Activated T-cell treated with anti-CD3 and anti-CD28 coated beads, Interleukin-2, amount 50 U/mL, for 4 hours (primary cell): Measurements from ENCODE around the gene ENTPD3. TPM values are rescaled to one million over a fixed set of nuclear protein-coding genes. Genes with fewer than 3 reads are reported as not detected.

Experiments used
- ATAC-seq, 2 donors: fragments of 200-7000 bp; cut with Tn5 transposase; one replicate each; pipeline ENCODE4 v1.10.0; 2021
- DNase-seq: peaks from one replicate; pipeline ENCODE4 v3.0.0-alpha.2; 2020
- H3K27me3 Mint-ChIP-seq: one replicate; pipeline ENCODE4 v1.8.0; 2021; ENCODE audit warnings: low read depth, mixed read lengths
- H3K36me3 Mint-ChIP-seq: one replicate; pipeline ENCODE4 v1.8.0; 2022; ENCODE audit warnings: mixed read lengths; ENCODE audit not compliant: insufficient read depth
- H3K4me1 Mint-ChIP-seq: one replicate; pipeline ENCODE4 v1.8.0; 2021; ENCODE audit warnings: low read depth, mixed read lengths
- H3K4me3 Mint-ChIP-seq: one replicate; pipeline ENCODE4 v1.8.0; 2021; ENCODE audit warnings: mild to moderate bottlenecking, moderate library complexity, mixed read lengths
- H3K9me3 Mint-ChIP-seq: one replicate; pipeline ENCODE4 v1.8.0; 2021; ENCODE audit warnings: mixed read lengths
- total RNA-seq, 3 donors: library from RNA; stranded (reverse); gene quantifications; one replicate each; pipeline ENCODE4 v1.2.1, GENCODE V29; 2021

The ENTPD3 gene
- total RNA-seq = not detected

- DNase-seq (peak; percentile 19), ATAC-seq (peak; percentile 94 to 95)
- H3K9me3 Mint-ChIP-seq = no peaks in the 10 kb centered on the region
- peak within 1 kb of the TSS; percentile 72 for H3K4me3 Mint-ChIP-seq
- peaks cover 5% of the 10 kb centered on the region for H3K36me3 Mint-ChIP-seq
- H3K27me3 Mint-ChIP-seq = peaks cover 34% of the 10 kb centered on the region
- H3K4me1 Mint-ChIP-seq = peaks cover 5% of the 10 kb centered on the region
These were observed at the start of gene ENTPD3 for GRCh38 chr3:40387001-40387894. Gene ENTPD3, plus strand, starts transcription at chr3:40387184. Its CDS starts 874 bp downstream, at chr3:40388058.

- H3K9me3 Mint-ChIP-seq = no peaks in the 10 kb centered on the region
- H3K27me3 Mint-ChIP-seq = peaks cover 2% of the 10 kb centered on the region
- DNase-seq (no peak), ATAC-seq (no peak)
- no peak overlapping the region for H3K4me3 Mint-ChIP-seq
- H3K4me1 Mint-ChIP-seq = peaks cover 5% of the 10 kb centered on the region
- no peaks in the 10 kb centered on the region for H3K36me3 Mint-ChIP-seq
These were observed 47.1 kb upstream of the ENTPD3 start for GRCh38 chr3:40339871-40340270.

GRCh38 chr3:40340541-40341170, 46.3 kb upstream of the ENTPD3 start:
- no peak for ATAC-seq
- DNase-seq = no peak
- Mint-ChIP-seq H3K4me1 (peaks cover 5% of the 10 kb centered on the region), H3K9me3 (no peaks in the 10 kb centered on the region), H3K36me3 (no peaks in the 10 kb centered on the region), H3K4me3 (no peak overlapping the region), H3K27me3 (peaks cover 2% of the 10 kb centered on the region)

GRCh38 chr3:40341671-40342070, 45.3 kb upstream of the ENTPD3 start:
- H3K36me3 Mint-ChIP-seq = no peaks in the 10 kb centered on the region
- no peaks in the 10 kb centered on the region for H3K9me3 Mint-ChIP-seq
- no peak for DNase-seq
- peaks cover 2% of the 10 kb centered on the region for H3K27me3 Mint-ChIP-seq
- ATAC-seq = no peak
- H3K4me3 Mint-ChIP-seq = no peak overlapping the region
- H3K4me1 Mint-ChIP-seq = peaks cover 3% of the 10 kb centered on the region

GRCh38 chr3:40350529-40350928, 36.5 kb upstream of the ENTPD3 start:
- H3K36me3 Mint-ChIP-seq = no peaks in the 10 kb centered on the region
- ATAC-seq = no peak
- no peak overlapping the region for H3K4me3 Mint-ChIP-seq
- no peaks in the 10 kb centered on the region for H3K4me1 Mint-ChIP-seq
- peaks cover 21% of the 10 kb centered on the region for H3K27me3 Mint-ChIP-seq
- H3K9me3 Mint-ChIP-seq = peaks cover 5% of the 10 kb centered on the region
- DNase-seq = no peak

GRCh38 chr3:40355410-40355809, 31.6 kb upstream of the ENTPD3 start:
- DNase-seq (no peak), ATAC-seq (no peak)
- no peaks in the 10 kb centered on the region for H3K36me3 Mint-ChIP-seq
- no peaks in the 10 kb centered on the region for H3K4me1 Mint-ChIP-seq
- peaks cover 17% of the 10 kb centered on the region for H3K27me3 Mint-ChIP-seq
- peaks cover 5% of the 10 kb centered on the region for H3K9me3 Mint-ChIP-seq
- no peak overlapping the region for H3K4me3 Mint-ChIP-seq

- Mint-ChIP-seq H3K4me1 (no peaks in the 10 kb centered on the region), H3K36me3 (no peaks in the 10 kb centered on the region), H3K9me3 (no peaks in the 10 kb centered on the region), H3K4me3 (no peak overlapping the region), H3K27me3 (peaks cover 13% of the 10 kb centered on the region)
- ATAC-seq (no peak), DNase-seq (no peak)
These were observed 28.5 kb upstream of the ENTPD3 start for GRCh38 chr3:40358454-40358853.

- Mint-ChIP-seq H3K4me3 (no peak overlapping the region), H3K36me3 (no peaks in the 10 kb centered on the region), H3K9me3 (no peaks in the 10 kb centered on the region), H3K4me1 (no peaks in the 10 kb centered on the region), H3K27me3 (peaks cover 10% of the 10 kb centered on the region)
- DNase-seq = no peak
- ATAC-seq = no peak
These were observed 23.3 kb upstream of the ENTPD3 start for GRCh38 chr3:40363674-40364073.

- H3K9me3 Mint-ChIP-seq = no peaks in the 10 kb centered on the region
- H3K4me1 Mint-ChIP-seq = no peaks in the 10 kb centered on the region
- no peak overlapping the region for H3K4me3 Mint-ChIP-seq
- DNase-seq = no peak
- no peak for ATAC-seq
- peaks cover 13% of the 10 kb centered on the region for H3K27me3 Mint-ChIP-seq
- no peaks in the 10 kb centered on the region for H3K36me3 Mint-ChIP-seq
These were observed 20.5 kb upstream of the ENTPD3 start for GRCh38 chr3:40366203-40367162.

- Mint-ChIP-seq H3K4me1 (no peaks in the 10 kb centered on the region), H3K4me3 (no peak overlapping the region), H3K9me3 (no peaks in the 10 kb centered on the region), H3K27me3 (peaks cover 16% of the 10 kb centered on the region), H3K36me3 (no peaks in the 10 kb centered on the region)
- ATAC-seq (no peak), DNase-seq (no peak)
These were observed 17.3 kb upstream of the ENTPD3 start for GRCh38 chr3:40369716-40370115.

- no peak for DNase-seq
- Mint-ChIP-seq H3K4me3 (no peak overlapping the region), H3K4me1 (no peaks in the 10 kb centered on the region), H3K27me3 (peaks cover 7% of the 10 kb centered on the region), H3K36me3 (no peaks in the 10 kb centered on the region), H3K9me3 (peaks cover 13% of the 10 kb centered on the region)
- ATAC-seq = no peak
These were observed 9.2 kb upstream of the ENTPD3 start for GRCh38 chr3:40377822-40378221.

- Mint-ChIP-seq H3K4me1 (no peaks in the 10 kb centered on the region), H3K27me3 (peaks cover 9% of the 10 kb centered on the region), H3K9me3 (peaks cover 13% of the 10 kb centered on the region), H3K4me3 (no peak overlapping the region), H3K36me3 (no peaks in the 10 kb centered on the region)
- ATAC-seq = no peak
- no peak for DNase-seq
These were observed 7.2 kb upstream of the ENTPD3 start for GRCh38 chr3:40379674-40380306.

- Mint-ChIP-seq H3K4me1 (peaks cover 4% of the 10 kb centered on the region), H3K27me3 (peaks cover 13% of the 10 kb centered on the region), H3K9me3 (peaks cover 5% of the 10 kb centered on the region), H3K36me3 (no peaks in the 10 kb centered on the region), H3K4me3 (no peak overlapping the region)
- no peak for DNase-seq
- no peak for ATAC-seq
These were observed 4.9 kb upstream of the ENTPD3 start for GRCh38 chr3:40381904-40382616.
